Measurements from ENCODE around the gene HBE1.
"Not testable (repeated sequence)": the region's sequence is repeated elsewhere in the genome, so short reads cannot be mapped to it uniquely, and the experiment has no call there.

Gene HBE1

GRCh38 chr11:5269715-5270147 is at the start of gene HBE1:
Gene HBE1 (minus strand): TSS chr11:5269945. CDS start chr11:5269890, 55 bp downstream.
- DNase-seq = no peak

GRCh38 chr11:5317292-5317691 is 47.5 kb upstream of the HBE1 start:
- DNase-seq = no peak

- not testable (repeated sequence) for DNase-seq
Measured at GRCh38 chr11:5313326-5314023, 43.7 kb upstream of the HBE1 start.

- no peak for DNase-seq
Measured at GRCh38 chr11:5310423-5310822, 40.7 kb upstream of the HBE1 start.

- DNase-seq = no peak
Measured at GRCh38 chr11:5307256-5308019, 37.7 kb upstream of the HBE1 start.

- no peak for DNase-seq
Measured at GRCh38 chr11:5304046-5304445, 34.3 kb upstream of the HBE1 start.

GRCh38 chr11:5303626-5304025 is 33.9 kb upstream of the HBE1 start:
- no peak for DNase-seq

GRCh38 chr11:5301846-5302245 is 32.1 kb upstream of the HBE1 start, which contains the start of gene OR51B4:
Gene OR51B4 (minus strand): TSS chr11:5301946. CDS start chr11:5301946, 0 bp downstream.
- no peak for DNase-seq

GRCh38 chr11:5300251-5300650 is 30.5 kb upstream of the HBE1 start:
- DNase-seq = no peak

- no peak for DNase-seq
Measured at GRCh38 chr11:5298451-5298850, 28.7 kb upstream of the HBE1 start.

- no peak for DNase-seq
Measured at GRCh38 chr11:5297721-5298323, 28.1 kb upstream of the HBE1 start.

- not testable (repeated sequence) for DNase-seq
Measured at GRCh38 chr11:5294342-5294995, 24.7 kb upstream of the HBE1 start.

GRCh38 chr11:5293028-5293427 is 23.3 kb upstream of the HBE1 start:
- DNase-seq = no peak

GRCh38 chr11:5291207-5291838 is 21.6 kb upstream of the HBE1 start:
- DNase-seq = no peak

GRCh38 chr11:5290106-5290505 is 20.4 kb upstream of the HBE1 start:
- no peak for DNase-seq

- DNase-seq = no peak
Measured at GRCh38 chr11:5289696-5290095, 20.0 kb upstream of the HBE1 start.

GRCh38 chr11:5288906-5289550 is 19.3 kb upstream of the HBE1 start:
- DNase-seq = no peak

GRCh38 chr11:5288108-5288905 is 18.6 kb upstream of the HBE1 start:
- DNase-seq = no peak

- no peak for DNase-seq
Measured at GRCh38 chr11:5286901-5287300, 17.2 kb upstream of the HBE1 start.

- DNase-seq = no peak
Measured at GRCh38 chr11:5286351-5286750, 16.6 kb upstream of the HBE1 start.

- DNase-seq = no peak
Measured at GRCh38 chr11:5285703-5286340, 16.1 kb upstream of the HBE1 start.
